H9 (cell line): ENCODE measurements around the gene SPTBN5. TPM values are rescaled to one million over a fixed set of nuclear protein-coding genes. Genes with fewer than 3 reads are reported as not detected.

ENCODE experiments used
- DNase-seq: peaks from one replicate; pipeline ENCODE4 v3.0.0-alpha.2; 2017
- H2AFZ ChIP-seq: one replicate; pipeline ENCODE4 v1.6.1; 2013; ENCODE audit warnings: mild to moderate bottlenecking, low read length, control low read depth, moderate library complexity
- H2AK5ac ChIP-seq: 2 replicates; pipeline ENCODE4 v1.6.1; 2013; ENCODE audit warnings: low read length, control low read depth, mixed read lengths; ENCODE audit not compliant: insufficient read length
- H2BK120ac ChIP-seq: one replicate; pipeline ENCODE4 v1.6.1; 2013; ENCODE audit warnings: low read depth, mild to moderate bottlenecking, low read length, control low read depth, inconsistent platforms; ENCODE audit not compliant: poor library complexity, severe bottlenecking
- H2BK12ac ChIP-seq: 2 replicates; pipeline ENCODE4 v1.6.1; 2013; ENCODE audit warnings: low read length, control low read depth, mixed read lengths, low read depth; ENCODE audit not compliant: insufficient read length
- H2BK15ac ChIP-seq: 2 replicates; pipeline ENCODE4 v1.6.1; 2013; ENCODE audit warnings: low read depth, low read length, control low read depth
- H2BK20ac ChIP-seq: one replicate; pipeline ENCODE4 v1.6.1; 2013; ENCODE audit warnings: low read depth, mild to moderate bottlenecking, low read length, control low read depth, inconsistent platforms; ENCODE audit not compliant: poor library complexity, severe bottlenecking
- H2BK5ac ChIP-seq: 2 replicates; pipeline ENCODE4 v1.6.1; 2013; ENCODE audit warnings: low read length, control low read depth, mixed read lengths; ENCODE audit not compliant: insufficient read length
- H3K14ac ChIP-seq: 2 replicates; pipeline ENCODE4 v1.6.1; 2013; ENCODE audit warnings: low read length, control low read depth; ENCODE audit not compliant: insufficient read depth
- H3K18ac ChIP-seq: 2 replicates; pipeline ENCODE4 v1.6.1; 2013; ENCODE audit warnings: low read depth, mild to moderate bottlenecking, mixed read lengths, low read length, control low read depth; ENCODE audit not compliant: insufficient read length
- H3K23ac ChIP-seq: 2 replicates; pipeline ENCODE4 v1.6.1; 2013; ENCODE audit warnings: low read length, control low read depth, mixed read lengths, low read depth; ENCODE audit not compliant: insufficient read length
- H3K23me2 ChIP-seq: 2 replicates; pipeline ENCODE4 v1.6.1; 2013; ENCODE audit warnings: low read depth, mild to moderate bottlenecking, mixed read lengths, low read length, control low read depth; ENCODE audit not compliant: insufficient read length, poor library complexity, severe bottlenecking
- H3K27ac ChIP-seq: 2 replicates; pipeline ENCODE4 v1.5.1; 2013; ENCODE audit warnings: low read length, control low read depth, mixed read lengths, low read depth; ENCODE audit not compliant: insufficient read length
- H3K27me3 ChIP-seq: 2 replicates; pipeline ENCODE4 v1.6.1; 2013; ENCODE audit warnings: low read length, control low read depth, inconsistent platforms; ENCODE audit not compliant: insufficient read depth
- H3K4ac ChIP-seq: 2 replicates; pipeline ENCODE4 v1.6.1; 2013; ENCODE audit warnings: low read depth, mild to moderate bottlenecking, control low read depth, inconsistent platforms, low read length, moderate library complexity
- H3K4me1 ChIP-seq: 2 replicates; pipeline ENCODE4 v1.6.1; 2013; ENCODE audit warnings: low read length, control low read depth, inconsistent platforms; ENCODE audit not compliant: insufficient read depth
- H3K4me2 ChIP-seq: 2 replicates; pipeline ENCODE4 v1.6.1; 2013; ENCODE audit warnings: low read length, control low read depth, mixed read lengths; ENCODE audit not compliant: insufficient read length, insufficient read depth
- H3K56ac ChIP-seq: 2 replicates; pipeline ENCODE4 v1.6.1; 2013; ENCODE audit warnings: low read depth, mild to moderate bottlenecking, mixed read lengths, low read length, control low read depth; ENCODE audit not compliant: insufficient read length
- H3K79me1 ChIP-seq: 2 replicates; pipeline ENCODE4 v1.6.1; 2013; ENCODE audit warnings: low read depth, mild to moderate bottlenecking, moderate library complexity, low read length, control low read depth, inconsistent platforms; ENCODE audit not compliant: insufficient read depth, poor library complexity, severe bottlenecking
- H3K79me2 ChIP-seq: 2 replicates; pipeline ENCODE4 v1.6.1; 2013; ENCODE audit warnings: low read length, control low read depth, inconsistent platforms; ENCODE audit not compliant: insufficient read depth
- H3K9ac ChIP-seq: 2 replicates; pipeline ENCODE4 v1.6.1; 2013; ENCODE audit warnings: low read length, control low read depth, mixed read lengths; ENCODE audit not compliant: insufficient read length; ENCODE audit errors: extremely low read depth
- H3K9me3 ChIP-seq: one replicate; pipeline ENCODE4 v1.6.1; 2013; ENCODE audit warnings: low read depth, low read length, inconsistent platforms; ENCODE audit not compliant: control insufficient read depth
- H3T11ph ChIP-seq: one replicate; pipeline ENCODE4 v1.6.1; 2013; ENCODE audit warnings: mild to moderate bottlenecking, low read length, control low read depth, inconsistent platforms
- H4K20me1 ChIP-seq: one replicate; pipeline ENCODE4 v1.6.1; 2013; ENCODE audit not compliant: control insufficient read depth, insufficient read length, insufficient read depth
- H4K5ac ChIP-seq: 2 replicates; pipeline ENCODE4 v1.6.1; 2013; ENCODE audit warnings: low read depth, mild to moderate bottlenecking, mixed read lengths, low read length, control low read depth; ENCODE audit not compliant: insufficient read length
- H4K8ac ChIP-seq: replicated peaks from 2 replicates; pipeline ENCODE4 v1.6.1; 2013; ENCODE audit warnings: low read length, control low read depth, mixed read lengths, low read depth; ENCODE audit not compliant: insufficient read length
- H4K91ac ChIP-seq: 2 replicates; pipeline ENCODE4 v1.6.1; 2013; ENCODE audit warnings: low read depth, mild to moderate bottlenecking, moderate library complexity, mixed read lengths, low read length, control low read depth; ENCODE audit not compliant: insufficient read length
- H3K27ac Mint-ChIP-seq, 3 experiments: 2 replicates in 2 of 3; 3 replicates in 1 of 3; pipeline ENCODE4 v1.8.0; 2020 to 2021; ENCODE audit warnings: mixed read lengths in 3 of 3, mild to moderate bottlenecking in 1 of 3, moderate library complexity in 1 of 3
- H3K27me3 Mint-ChIP-seq: 2 replicates; pipeline ENCODE4 v1.8.0; 2021; ENCODE audit warnings: low read depth, mild to moderate bottlenecking, moderate library complexity, mixed read lengths
- H3K36me3 Mint-ChIP-seq, 3 experiments: 2 replicates in 2 of 3; 3 replicates in 1 of 3; pipeline ENCODE4 v1.8.0; 2020 to 2021; ENCODE audit warnings: low read depth in 3 of 3, mixed read lengths in 3 of 3; ENCODE audit not compliant: insufficient read depth in 1 of 3
- H3K4me1 Mint-ChIP-seq, 2 experiments: 2 replicates each; pipeline ENCODE4 v1.8.0; 2020; ENCODE audit warnings: mixed read lengths in 2 of 2
- H3K4me3 Mint-ChIP-seq, 2 experiments: 2 replicates in 1 of 2; 3 replicates in 1 of 2; pipeline ENCODE4 v1.8.0; 2020 to 2021; ENCODE audit warnings: mild to moderate bottlenecking in 2 of 2, mixed read lengths in 2 of 2, moderate library complexity in 1 of 2
- H3K9me3 Mint-ChIP-seq, 2 experiments: 2 replicates in 1 of 2; 3 replicates in 1 of 2; pipeline ENCODE4 v1.8.0; 2020; ENCODE audit warnings: mild to moderate bottlenecking in 2 of 2, mixed read lengths in 2 of 2, moderate library complexity in 1 of 2
- WGBS: extraction: QIAGEN DNeasy Blood & Tissue Kit; methylation state at CpG from one replicate; pipeline ENCODE4 v1.1.7; 2013; ENCODE audit warnings: missing lambda C conversion rate, low lambda C conversion rate, mixed read lengths; ENCODE audit not compliant: insufficient read length; ENCODE audit errors: extremely low coverage; 5-methylcytosine and 5-hydroxymethylcytosine counted together
- total RNA-seq: library from RNA; stranded (reverse); gene quantifications from 2 replicates; pipeline ENCODE4 v1.2.1, GENCODE V29; 2021
- TF ChIP-seq, protein P1 (sequence below): fragments of 200-600 bp; sonication (generic); conservative IDR thresholded peaks from 3 replicates; pipeline ENCODE4 v1.8.0; 2021; ENCODE audit warnings: antibody characterized with exemption, mild to moderate bottlenecking

SPTBN5 gene
- total RNA-seq, 1 experiment from 2014 or later: 0.90 TPM

DNA sequence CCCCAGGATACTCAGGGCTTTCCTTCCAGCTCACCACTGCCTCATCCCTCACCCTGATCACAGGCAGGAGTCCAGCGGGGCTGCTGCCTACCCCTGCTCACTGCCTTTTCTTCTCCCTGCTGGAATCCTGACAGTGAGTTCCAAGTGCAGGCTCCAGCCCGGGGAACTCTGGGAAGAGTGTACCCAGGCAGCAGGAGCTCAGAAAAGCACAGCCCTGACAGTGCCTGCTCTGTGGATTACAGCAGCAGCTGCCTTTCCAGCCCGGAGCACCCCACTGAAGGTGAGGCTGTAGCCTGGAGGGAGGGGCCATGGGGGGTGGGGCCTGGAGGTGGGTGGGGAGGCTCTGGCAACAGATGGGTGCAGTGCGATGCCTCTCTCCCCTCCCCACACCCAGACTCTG, 72.0 kb downstream of the SPTBN5 start:
- Histone ChIP-seq H3K4ac (no peak overlapping the region), H2BK15ac (no peak overlapping the region), H3K79me1 (no peaks in the 10 kb centered on the region), H3K27me3 (no peaks in the 10 kb centered on the region), H2BK5ac (no peak overlapping the region), H3K9me3 (no peaks in the 10 kb centered on the region), H3K14ac (no peak overlapping the region), H3K18ac (no peak overlapping the region), H2BK120ac (no peak overlapping the region), H4K8ac (no peak overlapping the region), H4K20me1 (no peaks in the 10 kb centered on the region), H3K27ac (no peak overlapping the region), H3K4me1 (no peaks in the 10 kb centered on the region), H3T11ph (no peak overlapping the region), H2AK5ac (no peak overlapping the region), H2BK20ac (no peak overlapping the region), H3K23me2 (no peaks in the 10 kb centered on the region), H3K79me2 (no peaks in the 10 kb centered on the region), H3K4me2 (no peak overlapping the region), H2AFZ (no peak overlapping the region), H4K5ac (no peak overlapping the region), H2BK12ac (no peak overlapping the region), H3K9ac (no peak overlapping the region), H4K91ac (no peak overlapping the region), H3K23ac (no peak overlapping the region), H3K56ac (no peak overlapping the region)
- Mint-ChIP-seq H3K9me3 (no peaks in the 10 kb centered on the region), H3K4me1 (peaks cover 4 to 12% of the 10 kb centered on the region in 2 experiments; a peak in 3 of 4 replicates), H3K36me3 (peaks cover 3 to 17% (median 5%) of the 10 kb centered on the region in 3 experiments; a peak in 5 of 7 replicates), H3K4me3 (no peak overlapping the region), H3K27ac (no peak overlapping the region), H3K27me3 (no peaks in the 10 kb centered on the region)
- WGBS: no CpG with 5 or more reads among the region's 4 CpGs
- TF ChIP-seq, protein P1, sequence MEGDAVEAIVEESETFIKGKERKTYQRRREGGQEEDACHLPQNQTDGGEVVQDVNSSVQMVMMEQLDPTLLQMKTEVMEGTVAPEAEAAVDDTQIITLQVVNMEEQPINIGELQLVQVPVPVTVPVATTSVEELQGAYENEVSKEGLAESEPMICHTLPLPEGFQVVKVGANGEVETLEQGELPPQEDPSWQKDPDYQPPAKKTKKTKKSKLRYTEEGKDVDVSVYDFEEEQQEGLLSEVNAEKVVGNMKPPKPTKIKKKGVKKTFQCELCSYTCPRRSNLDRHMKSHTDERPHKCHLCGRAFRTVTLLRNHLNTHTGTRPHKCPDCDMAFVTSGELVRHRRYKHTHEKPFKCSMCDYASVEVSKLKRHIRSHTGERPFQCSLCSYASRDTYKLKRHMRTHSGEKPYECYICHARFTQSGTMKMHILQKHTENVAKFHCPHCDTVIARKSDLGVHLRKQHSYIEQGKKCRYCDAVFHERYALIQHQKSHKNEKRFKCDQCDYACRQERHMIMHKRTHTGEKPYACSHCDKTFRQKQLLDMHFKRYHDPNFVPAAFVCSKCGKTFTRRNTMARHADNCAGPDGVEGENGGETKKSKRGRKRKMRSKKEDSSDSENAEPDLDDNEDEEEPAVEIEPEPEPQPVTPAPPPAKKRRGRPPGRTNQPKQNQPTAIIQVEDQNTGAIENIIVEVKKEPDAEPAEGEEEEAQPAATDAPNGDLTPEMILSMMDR: no peak
- DNase-seq: no peak
